ENCODE results near the gene MAGI2.

Gene MAGI2

DNA sequence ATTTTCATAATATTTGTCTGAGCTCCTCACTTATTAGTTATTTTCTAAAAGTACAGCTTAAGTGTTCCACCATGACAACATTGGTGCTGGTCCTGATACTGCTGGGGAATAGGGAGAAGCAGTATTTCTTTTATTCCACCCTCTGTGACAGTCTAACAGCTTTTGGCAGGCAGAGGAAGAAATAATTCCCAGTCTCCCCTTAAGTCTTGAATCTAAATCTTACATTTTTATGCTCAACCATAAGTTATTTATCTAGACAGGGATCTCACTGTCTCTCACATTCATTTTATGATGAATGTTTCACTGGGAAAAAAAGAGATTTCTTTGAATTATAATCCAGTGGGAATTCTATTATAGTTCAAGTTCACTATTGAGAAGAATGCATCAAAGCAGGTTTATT lies 71.5 kb downstream of the MAGI2 start:
- in situ Hi-C loops (cut with HindIII; ENCODE audit: low sequenced_read_pairs), result no loop called here

DNA sequence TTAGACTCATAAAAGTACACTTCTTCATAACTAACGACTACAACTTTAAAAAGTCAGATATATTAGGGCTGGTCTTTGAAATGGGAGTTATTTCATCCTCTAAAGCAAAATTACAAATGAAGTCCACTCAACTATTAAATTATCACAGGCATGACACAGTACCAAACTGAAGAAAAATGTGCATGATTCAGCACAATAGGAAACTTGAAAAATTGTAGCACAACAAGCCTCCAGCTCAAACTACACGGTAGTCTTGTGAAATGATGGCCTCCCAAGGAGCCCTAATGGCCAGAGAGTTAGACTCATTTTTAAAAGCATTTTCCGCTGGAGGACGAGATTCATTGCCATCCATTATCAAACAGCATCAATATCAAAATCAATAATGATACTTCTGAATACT lies 76.4 kb downstream of the MAGI2 start:
- in situ Hi-C loops (cut with HindIII; ENCODE audit: low sequenced_read_pairs), result no loop called here

DNA sequence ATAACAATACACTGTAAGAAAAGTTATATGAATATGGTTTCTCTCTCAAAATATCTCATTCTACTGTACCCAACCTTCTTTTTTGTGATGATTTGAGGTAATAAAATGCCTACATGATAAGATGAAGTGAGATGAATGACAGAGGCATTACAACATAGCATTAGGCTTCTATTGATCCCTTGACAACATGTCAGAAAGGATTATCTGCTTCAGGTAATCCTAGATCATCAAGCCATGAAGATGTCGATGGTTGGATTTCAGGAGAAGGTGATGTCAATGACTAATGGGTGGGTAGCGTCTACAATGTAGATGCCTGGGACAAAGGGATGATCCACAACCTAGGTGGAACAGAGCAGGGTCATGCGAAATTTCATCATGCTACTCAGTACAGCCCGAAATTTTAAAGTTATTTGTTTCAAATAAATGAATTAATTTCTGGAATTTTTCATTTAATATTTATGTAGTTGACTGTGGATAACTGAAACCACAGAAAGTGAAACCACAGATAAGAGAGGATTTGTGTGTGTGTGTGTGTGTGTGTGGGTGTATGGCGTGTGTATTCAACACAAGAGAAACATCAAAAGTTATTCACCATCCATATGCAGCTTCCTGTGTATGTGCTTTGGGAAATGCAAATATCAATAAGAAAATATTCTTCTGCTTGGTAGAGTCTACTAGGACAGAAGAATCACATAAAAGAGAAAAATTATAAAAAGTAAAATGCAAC lies 77.0 kb downstream of the MAGI2 start:
- in situ Hi-C loops (cut with HindIII; ENCODE audit: low sequenced_read_pairs), result no loop called here

DNA sequence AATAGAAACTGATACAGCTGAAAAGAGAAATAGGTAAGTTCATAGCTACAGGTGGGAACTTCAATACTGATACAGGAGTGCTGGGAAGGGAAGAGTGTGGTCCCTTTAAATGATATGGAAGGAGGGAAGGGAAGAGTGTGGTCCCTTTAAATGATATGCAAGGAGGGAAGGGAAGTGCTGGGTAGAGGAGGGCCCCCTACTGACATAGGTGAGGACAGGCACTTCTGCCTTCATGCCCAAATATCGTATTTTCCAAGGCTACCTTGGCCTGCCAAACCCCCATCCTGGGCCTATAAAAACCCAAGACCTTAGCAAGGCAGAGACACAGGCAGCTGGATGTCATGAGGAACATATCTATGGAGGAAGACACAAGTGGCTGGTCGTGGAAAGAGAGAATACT lies 92.3 kb downstream of the MAGI2 start:
- in situ Hi-C loops (cut with HindIII; ENCODE audit: low sequenced_read_pairs), result no loop called here

DNA sequence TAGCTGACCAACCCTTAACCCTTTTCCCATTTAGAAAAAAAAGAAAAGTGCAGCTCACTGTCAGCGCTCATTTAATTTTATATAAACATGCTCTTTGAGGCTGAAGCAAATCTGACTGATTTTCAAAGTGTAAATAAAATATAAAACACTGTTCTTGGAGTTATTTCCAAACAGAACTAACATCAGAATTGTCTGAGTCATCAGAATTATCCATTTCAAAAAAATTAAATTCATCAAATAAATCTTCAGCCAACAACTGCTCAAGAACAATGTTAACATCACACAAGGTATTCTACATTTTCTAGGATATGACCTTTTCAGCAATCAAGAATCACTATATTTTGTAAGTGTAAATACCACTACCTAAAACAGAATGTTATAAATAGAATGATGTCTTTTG lies 93.6 kb downstream of the MAGI2 start:
- in situ Hi-C loops (cut with HindIII; ENCODE audit: low sequenced_read_pairs), result no loop called here

- in situ Hi-C loops (cut with HindIII; ENCODE audit: low sequenced_read_pairs), result no loop called here
Observed at GRCh38 chr7:79357101-79357500, 96.4 kb downstream of the MAGI2 start.

GRCh38 chr7:79353720-79354468 lies 99.6 kb downstream of the MAGI2 start:
- in situ Hi-C loops (cut with HindIII; ENCODE audit: low sequenced_read_pairs), result no loop called here

DNA sequence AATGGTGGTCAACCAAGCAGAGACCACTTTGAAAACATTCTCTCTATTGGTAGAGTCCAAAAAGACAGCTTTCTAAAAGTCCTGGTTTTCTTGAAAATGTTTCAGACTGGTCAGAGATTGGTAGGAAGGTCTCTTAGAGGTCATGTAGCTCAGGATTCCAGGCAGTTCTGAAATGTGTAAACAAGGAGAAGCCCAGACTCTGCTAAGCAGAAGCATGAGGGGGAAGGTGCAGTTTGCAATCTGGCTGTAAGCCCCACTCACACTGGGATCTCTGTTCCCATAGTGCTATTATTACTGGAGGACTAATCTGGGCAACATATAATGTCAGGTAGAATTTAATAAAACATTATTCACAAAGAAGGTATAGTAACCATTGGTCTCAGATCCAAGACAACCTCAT lies 101.1 kb downstream of the MAGI2 start:
- in situ Hi-C loops (cut with HindIII; ENCODE audit: low sequenced_read_pairs), result no loop called here

- in situ Hi-C loops (cut with HindIII; ENCODE audit: low sequenced_read_pairs), result no loop called here
Observed at GRCh38 chr7:79347351-79347750, 106.1 kb downstream of the MAGI2 start.

DNA sequence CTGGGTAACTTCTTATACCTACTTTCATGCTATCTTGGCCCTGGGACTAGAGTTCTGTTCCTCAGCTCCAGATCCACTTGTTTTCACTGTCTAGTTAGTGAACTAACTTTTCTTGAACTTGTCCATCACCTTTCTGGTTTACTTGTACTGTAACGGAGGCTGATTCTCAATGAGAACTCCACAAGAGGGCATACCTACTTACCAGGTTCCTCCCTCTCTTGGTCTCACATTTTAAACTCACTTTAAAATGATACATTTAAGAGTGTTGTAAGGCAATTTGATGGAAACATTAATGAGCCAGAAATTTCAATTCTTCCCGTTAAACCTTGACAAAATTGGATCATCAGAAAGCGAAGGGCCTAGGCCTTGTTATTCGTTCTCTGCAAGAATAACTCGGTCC lies 111.6 kb downstream of the MAGI2 start:
- in situ Hi-C loops (cut with HindIII; ENCODE audit: low sequenced_read_pairs), result no loop called here

DNA sequence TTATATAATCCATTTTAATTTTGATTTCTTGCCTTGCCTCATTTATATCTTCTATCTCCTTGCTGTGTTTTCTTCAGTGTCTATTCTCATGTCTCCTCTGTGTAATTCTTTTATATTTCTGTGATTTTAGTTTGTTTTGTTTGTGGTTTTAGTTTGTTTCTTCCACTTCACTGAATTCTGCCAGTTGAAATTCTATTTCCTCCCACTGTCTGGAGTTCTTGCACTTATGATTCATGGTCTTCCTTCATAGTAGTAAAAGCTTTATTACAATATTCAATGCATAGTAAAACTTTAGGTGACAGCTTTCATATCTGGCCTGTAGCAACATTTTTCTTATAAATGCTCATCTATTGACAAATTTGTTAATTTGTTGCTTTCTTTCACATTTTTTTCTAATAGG lies 113.3 kb downstream of the MAGI2 start:
- in situ Hi-C loops (cut with HindIII; ENCODE audit: low sequenced_read_pairs), result no loop called here

GRCh38 chr7:79339208-79339925 lies 114.1 kb downstream of the MAGI2 start:
- in situ Hi-C loops (cut with HindIII; ENCODE audit: low sequenced_read_pairs), result no loop called here

GRCh38 chr7:79337717-79338116 lies 115.8 kb downstream of the MAGI2 start:
- in situ Hi-C loops (cut with HindIII; ENCODE audit: low sequenced_read_pairs), result no loop called here

DNA sequence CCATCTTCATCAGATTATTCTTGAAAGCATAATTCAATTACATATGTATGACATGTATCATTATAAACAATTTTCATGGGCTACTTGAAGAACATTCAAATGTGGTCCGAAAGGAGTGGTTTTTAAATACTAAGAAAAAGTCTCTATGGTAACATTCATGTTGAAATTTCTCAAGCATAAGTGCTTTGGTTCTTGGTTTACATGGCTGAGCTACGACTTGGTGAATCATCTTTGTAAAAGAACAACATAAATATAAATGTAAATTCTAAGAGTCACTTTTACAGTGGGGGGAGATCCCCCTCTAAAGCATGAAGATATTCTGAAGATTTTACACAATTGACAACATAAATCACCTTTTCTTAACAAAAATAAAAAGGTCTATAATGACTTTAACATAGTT lies 118.6 kb downstream of the MAGI2 start:
- in situ Hi-C loops (cut with HindIII; ENCODE audit: low sequenced_read_pairs), result no loop called here

GRCh38 chr7:79334334-79334733 lies 119.1 kb downstream of the MAGI2 start:
- in situ Hi-C loops (cut with HindIII; ENCODE audit: low sequenced_read_pairs), result no loop called here

DNA sequence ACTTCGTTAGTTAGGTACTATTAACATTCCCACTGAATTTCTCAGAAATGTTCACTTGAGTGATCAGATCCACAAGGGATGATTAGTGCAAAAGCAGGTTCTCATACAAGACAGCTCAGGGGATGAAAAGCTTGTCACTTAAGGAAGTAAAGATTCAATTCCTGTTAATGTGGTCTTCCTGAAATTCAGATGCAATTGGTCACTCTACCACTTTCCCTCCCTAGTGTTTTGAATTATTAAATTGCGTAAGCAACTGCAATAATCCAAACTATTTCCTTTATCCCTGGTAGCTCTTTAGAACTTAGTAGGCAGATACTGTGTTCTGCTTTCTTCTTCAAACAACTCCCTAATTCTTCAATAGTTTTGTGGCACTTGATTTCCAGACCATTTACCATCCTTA lies 121.4 kb downstream of the MAGI2 start:
- in situ Hi-C loops (cut with HindIII; ENCODE audit: low sequenced_read_pairs), result no loop called here

DNA sequence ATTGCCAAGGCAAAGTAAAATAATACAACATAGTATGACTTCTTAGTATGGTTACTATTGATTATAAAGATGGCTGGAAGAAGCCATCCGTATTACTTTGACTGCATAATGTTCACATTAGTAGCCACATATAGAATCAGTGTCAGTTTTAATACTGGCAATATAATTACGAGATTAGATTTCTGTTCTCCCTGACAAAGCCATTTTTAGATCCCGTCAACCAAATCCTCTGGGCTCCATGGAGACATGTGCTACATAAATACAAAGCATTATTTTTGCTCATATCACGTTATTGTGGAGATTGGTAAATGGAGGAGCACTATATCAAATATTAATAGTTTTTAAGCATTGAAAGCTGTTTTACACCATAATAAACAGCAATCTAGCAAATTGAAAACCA lies 124.0 kb downstream of the MAGI2 start:
- in situ Hi-C loops (cut with HindIII; ENCODE audit: low sequenced_read_pairs), result no loop called here

DNA sequence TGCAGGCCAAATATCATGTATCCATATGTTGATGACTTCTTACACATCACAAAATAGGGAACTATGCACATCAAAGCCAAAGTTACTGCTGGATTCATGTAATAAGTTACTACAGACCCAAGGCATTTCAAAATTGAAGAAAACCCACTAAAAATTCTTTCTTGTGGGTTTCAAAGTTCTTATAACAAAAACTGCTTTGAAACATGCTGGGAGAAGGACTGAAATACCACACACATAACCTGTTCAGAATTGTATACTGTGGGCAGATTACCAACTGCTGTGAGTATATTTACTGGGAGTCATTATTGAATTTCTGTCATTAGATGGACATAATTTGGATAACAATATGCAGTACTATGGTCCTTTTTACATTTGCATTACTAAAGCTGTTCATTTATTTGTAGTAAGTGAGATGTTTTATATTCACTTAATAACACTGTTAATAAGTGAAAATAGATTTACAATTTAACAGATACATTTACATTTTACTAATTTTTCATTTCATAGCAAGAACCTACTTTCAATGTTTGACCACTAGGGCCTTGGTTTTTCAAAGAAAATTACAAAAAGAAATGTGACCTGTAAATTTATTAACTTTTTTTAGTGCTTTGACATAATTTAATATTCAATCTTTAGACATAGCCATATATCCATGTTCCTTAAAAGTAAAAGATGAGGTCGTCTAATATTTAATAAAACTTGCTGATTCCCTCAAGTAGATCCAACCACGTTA lies 132.6 kb downstream of the MAGI2 start:
- in situ Hi-C loops (cut with HindIII; ENCODE audit: low sequenced_read_pairs), result no loop called here

DNA sequence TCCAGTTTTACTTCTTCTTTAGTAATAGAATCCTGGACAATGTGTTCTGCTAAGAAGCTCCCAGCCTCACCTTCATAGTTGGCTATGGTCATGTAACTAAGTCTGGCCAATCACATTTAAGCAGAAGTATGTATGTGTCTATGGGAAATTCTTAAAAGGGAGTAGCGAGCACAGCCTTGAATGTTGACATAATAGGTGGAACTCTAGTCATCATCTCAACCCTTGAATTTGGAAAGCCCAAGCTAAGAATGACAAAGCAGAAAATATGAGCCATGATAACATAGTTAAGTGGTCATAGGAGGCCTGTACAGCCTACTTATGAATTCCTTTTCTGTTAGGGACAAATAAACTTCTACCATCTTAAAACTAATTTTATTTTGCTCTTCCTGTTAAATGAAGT lies 134.1 kb downstream of the MAGI2 start:
- in situ Hi-C loops (cut with HindIII; ENCODE audit: low sequenced_read_pairs), result no loop called here

- in situ Hi-C loops (cut with HindIII; ENCODE audit: low sequenced_read_pairs), result no loop called here
Observed at GRCh38 chr7:79317728-79318127, 135.7 kb downstream of the MAGI2 start.

- in situ Hi-C loops (cut with HindIII; ENCODE audit: low sequenced_read_pairs), result no loop called here
Observed at GRCh38 chr7:79312022-79312421, 141.4 kb downstream of the MAGI2 start.
